Lower lobe of right lung (tissue), 2 donors: Measurements from ENCODE around the gene GPR55. TPM values are rescaled to one million over a fixed set of nuclear protein-coding genes. Genes with fewer than 3 reads are reported as not detected.

Experiments
- ATAC-seq, 2 donors: fragments of 200-7000 bp; cut with Tn5 transposase; one replicate each; pipeline ENCODE4 v1.9.1; 2020 to 2022; ENCODE audit warnings: mild to moderate bottlenecking in 2 of 2, moderate library complexity in 2 of 2
- DNase-seq: peaks from one replicate; pipeline ENCODE4 v3.0.0-alpha.2; 2020
- H3K27ac ChIP-seq: fragments of 200-600 bp; one replicate; pipeline ENCODE4 v1.8.0; 2022
- H3K27me3 ChIP-seq: fragments of 200-600 bp; one replicate; pipeline ENCODE4 v1.8.0; 2022; ENCODE audit warnings: low read depth
- H3K36me3 ChIP-seq: fragments of 200-600 bp; one replicate; pipeline ENCODE4 v1.8.0; 2022; ENCODE audit warnings: mild to moderate bottlenecking
- H3K4me1 ChIP-seq: fragments of 200-600 bp; one replicate; pipeline ENCODE4 v1.8.0; 2022
- H3K4me3 ChIP-seq: fragments of 200-600 bp; one replicate; pipeline ENCODE4 v1.8.0; 2022; ENCODE audit warnings: mild to moderate bottlenecking
- H3K9me3 ChIP-seq: fragments of 200-600 bp; one replicate; pipeline ENCODE4 v1.8.0; 2022
- CTCF ChIP-seq: fragments of 200-600 bp; IDR thresholded peaks from one replicate; pipeline ENCODE4 v1.8.0; 2022; ENCODE audit warnings: antibody characterized with exemption, mild to moderate bottlenecking
- intact Hi-C: fragments of 100-400 bp; cut with DNase I; formaldehyde crosslinking; loops from one replicate; pipeline ENCODE4 v1.11.0; 2022
- total RNA-seq: library from RNA; stranded (reverse); fragmentation: NEBNext Ultra II Directional; extraction: Animal tissue kit (Norgen Biotek cat#: 25700); gene quantifications from one replicate; pipeline ENCODE4 v1.2.1, GENCODE V29; 2021
- donor health status: DM: no; HTN: yes; CAD: no; lungs with severe emphysema.

The GPR55 gene
- total RNA-seq, 1 donor from 2014 or later: 0.74 TPM

- H3K4me1 ChIP-seq: no peaks in the 10 kb centered on the region
- ATAC-seq (peak; percentile 51 to 62), DNase-seq (peak; percentile 50)
- intact Hi-C loops: no loop called here
- H3K4me3 ChIP-seq: no peak overlapping the region
- H3K27ac ChIP-seq: no peak overlapping the region
- H3K36me3 ChIP-seq: no peaks in the 10 kb centered on the region
- H3K27me3 ChIP-seq: peaks cover 4% of the 10 kb centered on the region
- TF ChIP-seq CTCF: peak; percentile 31
- no peaks in the 10 kb centered on the region for H3K9me3 ChIP-seq
Measured at GRCh38 chr2:230913406-230914143, 11.5 kb downstream of the GPR55 start.

- no peak overlapping the region for H3K4me3 ChIP-seq
- DNase-seq (no peak), ATAC-seq (no peak)
- intact Hi-C loops: no loop called here
- no peaks in the 10 kb centered on the region for H3K4me1 ChIP-seq
- no peak overlapping the region for H3K27ac ChIP-seq
- H3K27me3 ChIP-seq: peaks cover 4% of the 10 kb centered on the region
- no peaks in the 10 kb centered on the region for H3K9me3 ChIP-seq
- H3K36me3 ChIP-seq: no peaks in the 10 kb centered on the region
- no peak for TF ChIP-seq CTCF
Measured at GRCh38 chr2:230912724-230913123, 12.3 kb downstream of the GPR55 start.

GRCh38 chr2:230912046-230912445 lies 13.0 kb downstream of the GPR55 start:
- no peaks in the 10 kb centered on the region for H3K4me1 ChIP-seq
- no peak overlapping the region for H3K4me3 ChIP-seq
- no peaks in the 10 kb centered on the region for H3K9me3 ChIP-seq
- DNase-seq (no peak), ATAC-seq (no peak)
- no peak for TF ChIP-seq CTCF
- H3K27ac ChIP-seq: no peak overlapping the region
- intact Hi-C loops: no loop called here
- H3K27me3 ChIP-seq: peaks cover 4% of the 10 kb centered on the region
- no peaks in the 10 kb centered on the region for H3K36me3 ChIP-seq

GRCh38 chr2:230910546-230911177 lies 14.4 kb downstream of the GPR55 start:
- peaks cover 4% of the 10 kb centered on the region for H3K27me3 ChIP-seq
- H3K4me3 ChIP-seq: no peak overlapping the region
- no peak for TF ChIP-seq CTCF
- H3K9me3 ChIP-seq: no peaks in the 10 kb centered on the region
- no peak overlapping the region for H3K27ac ChIP-seq
- no peak for ATAC-seq
- H3K36me3 ChIP-seq: no peaks in the 10 kb centered on the region
- no peaks in the 10 kb centered on the region for H3K4me1 ChIP-seq
- DNase-seq: peak; percentile 9
- intact Hi-C loops: no loop called here

GRCh38 chr2:230909841-230910545 lies 15.0 kb downstream of the GPR55 start:
- H3K4me3 ChIP-seq: no peak overlapping the region
- intact Hi-C loops: no loop called here

More at GRCh38 chr2:230909841-230910545, 15.0 kb downstream of the GPR55 start:
- TF ChIP-seq CTCF: no peak
- H3K36me3 ChIP-seq: no peaks in the 10 kb centered on the region
- peak; percentile 28 for DNase-seq
- peaks cover 4% of the 10 kb centered on the region for H3K27me3 ChIP-seq
- no peaks in the 10 kb centered on the region for H3K4me1 ChIP-seq
- ATAC-seq: no peak
- H3K9me3 ChIP-seq: no peaks in the 10 kb centered on the region
- H3K27ac ChIP-seq: no peak overlapping the region
